Fibroblast of lung (primary cell): ENCODE results near the gene SH2D5.

ENCODE experiments used
- EZH2 ChIP-seq: IDR thresholded peaks from 2 replicates; pipeline ENCODE4 v1.5.1; 2012; ENCODE audit warnings: low read length, control low read depth, mild to moderate bottlenecking; ENCODE audit errors: missing control alignments
- TF ChIP-seq, protein P1 (sequence below), 2 donors: IDR thresholded peaks in 1 of 2; conservative IDR thresholded peaks in 1 of 2; 1 replicate in 1 of 2; 2 replicates in 1 of 2; pipeline ENCODE4 v1.5.1; 2011 to 2012; ENCODE audit warnings: low read length in 2 of 2, control low read depth in 1 of 2, inconsistent platforms in 1 of 2, low read depth in 1 of 2, mild to moderate bottlenecking in 1 of 2

- TF ChIP-seq, protein P1, sequence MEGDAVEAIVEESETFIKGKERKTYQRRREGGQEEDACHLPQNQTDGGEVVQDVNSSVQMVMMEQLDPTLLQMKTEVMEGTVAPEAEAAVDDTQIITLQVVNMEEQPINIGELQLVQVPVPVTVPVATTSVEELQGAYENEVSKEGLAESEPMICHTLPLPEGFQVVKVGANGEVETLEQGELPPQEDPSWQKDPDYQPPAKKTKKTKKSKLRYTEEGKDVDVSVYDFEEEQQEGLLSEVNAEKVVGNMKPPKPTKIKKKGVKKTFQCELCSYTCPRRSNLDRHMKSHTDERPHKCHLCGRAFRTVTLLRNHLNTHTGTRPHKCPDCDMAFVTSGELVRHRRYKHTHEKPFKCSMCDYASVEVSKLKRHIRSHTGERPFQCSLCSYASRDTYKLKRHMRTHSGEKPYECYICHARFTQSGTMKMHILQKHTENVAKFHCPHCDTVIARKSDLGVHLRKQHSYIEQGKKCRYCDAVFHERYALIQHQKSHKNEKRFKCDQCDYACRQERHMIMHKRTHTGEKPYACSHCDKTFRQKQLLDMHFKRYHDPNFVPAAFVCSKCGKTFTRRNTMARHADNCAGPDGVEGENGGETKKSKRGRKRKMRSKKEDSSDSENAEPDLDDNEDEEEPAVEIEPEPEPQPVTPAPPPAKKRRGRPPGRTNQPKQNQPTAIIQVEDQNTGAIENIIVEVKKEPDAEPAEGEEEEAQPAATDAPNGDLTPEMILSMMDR (conservative IDR thresholded peaks at IDR 0.05 in 1 of 2, IDR thresholded peaks at IDR 0.05 in 1 of 2; ENCODE audit: low read depth in 1 of 2, low read length in 2 of 2) = no peak
- no peak for TF ChIP-seq EZH2
Measured at GRCh38 chr1:20733360-20733975, 965 bp upstream of the SH2D5 start.
